Measurements from ENCODE around the gene DEPDC5.
"Not testable (repeated sequence)": the region's sequence is repeated elsewhere in the genome, so short reads cannot be mapped to it uniquely, and the experiment has no call there.

The DEPDC5 gene

GRCh38 chr22:31749636-31750364 lies 4.0 kb upstream of the DEPDC5 start, which contains the start of gene PRR14L:
Gene PRR14L (minus strand): TSS chr22:31750132. CDS start chr22:31738860, 11,272 bp downstream.
- peak; percentile 99 for DNase-seq

GRCh38 chr22:31750365-31751284 lies 3.2 kb upstream of the DEPDC5 start:
- DNase-seq = no peak

- no peak for DNase-seq
These were observed 1.5 kb upstream of the DEPDC5 start for GRCh38 chr22:31752096-31752847.

- no peak for DNase-seq
These were observed 700 bp upstream of the DEPDC5 start for GRCh38 chr22:31753005-31753633.

- DNase-seq = no peak
These were observed 994 bp downstream of the DEPDC5 start for GRCh38 chr22:31754813-31755212.

- DNase-seq = no peak
These were observed 3.4 kb downstream of the DEPDC5 start for GRCh38 chr22:31757265-31757664.

GRCh38 chr22:31758860-31759259 lies 5.0 kb downstream of the DEPDC5 start:
- DNase-seq = not testable (repeated sequence)

GRCh38 chr22:31764785-31765184 lies 11.0 kb downstream of the DEPDC5 start:
- no peak for DNase-seq

- no peak for DNase-seq
These were observed 14.7 kb downstream of the DEPDC5 start for GRCh38 chr22:31768422-31769059.

GRCh38 chr22:31773416-31773815 lies 19.6 kb downstream of the DEPDC5 start:
- DNase-seq = no peak

GRCh38 chr22:31776231-31776630 lies 22.4 kb downstream of the DEPDC5 start:
- no peak for DNase-seq

GRCh38 chr22:31789803-31790202 lies 36.0 kb downstream of the DEPDC5 start:
- DNase-seq = no peak

GRCh38 chr22:31790240-31790639 lies 36.4 kb downstream of the DEPDC5 start:
- DNase-seq = no peak

- not testable (repeated sequence) for DNase-seq
These were observed 45.5 kb downstream of the DEPDC5 start for GRCh38 chr22:31799358-31799757.

- no peak for DNase-seq
These were observed 46.2 kb downstream of the DEPDC5 start for GRCh38 chr22:31800065-31800464.

GRCh38 chr22:31800861-31801260 lies 47.0 kb downstream of the DEPDC5 start:
- DNase-seq = not testable (repeated sequence)

GRCh38 chr22:31802575-31802974 lies 48.8 kb downstream of the DEPDC5 start:
- DNase-seq = no peak

- no peak for DNase-seq
These were observed 52.9 kb downstream of the DEPDC5 start for GRCh38 chr22:31806751-31807150.

- DNase-seq = no peak
These were observed 59.3 kb downstream of the DEPDC5 start for GRCh38 chr22:31812977-31813605.

GRCh38 chr22:31813898-31814297 lies 60.1 kb downstream of the DEPDC5 start:
- not testable (repeated sequence) for DNase-seq

- no peak for DNase-seq
These were observed 61.1 kb downstream of the DEPDC5 start for GRCh38 chr22:31814942-31815341.
